ENCODE results near the gene LYSMD4.

LYSMD4 gene

GRCh38 chr15:99726333-99726732, 6.9 kb downstream of the LYSMD4 start:
- DNase-seq (ENCODE audit: low read depth, low spot score), result no peak
- in situ Hi-C loops (cut with HindIII; ENCODE audit: low sequenced_read_pairs), result no loop called here
- TF ChIP-seq CTCF (IDR thresholded peaks at IDR 0.05; ENCODE audit: low read depth, low read length), result no peak
- H3K4me3 ChIP-seq (ENCODE audit: low read depth, low read length), result no peak overlapping the region

DNA sequence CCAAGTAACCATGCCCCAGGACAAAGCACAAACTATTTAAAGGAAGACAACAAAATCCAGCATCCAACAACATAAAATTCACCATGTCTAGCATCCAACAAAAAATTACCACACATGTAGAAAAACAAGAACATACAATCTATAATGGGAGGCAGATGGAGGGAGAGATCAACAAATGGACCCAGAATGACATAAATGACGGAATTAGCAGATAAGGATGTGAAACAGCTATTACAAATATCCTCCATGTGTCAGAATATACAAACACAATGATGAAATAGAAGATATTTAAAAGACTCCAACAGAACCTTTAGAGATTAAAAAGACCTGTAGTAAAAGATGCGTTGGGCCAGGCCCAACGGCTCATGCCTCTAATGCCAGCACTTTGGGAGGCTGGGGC, 10.8 kb downstream of the LYSMD4 start:
- no peak for TF ChIP-seq CTCF (IDR thresholded peaks at IDR 0.05; ENCODE audit: low read depth, low read length)
- H3K4me3 ChIP-seq (ENCODE audit: low read depth, low read length), result no peak overlapping the region
- DNase-seq (ENCODE audit: low read depth, low spot score), result no peak
- in situ Hi-C loops (cut with HindIII; ENCODE audit: low sequenced_read_pairs), result no loop called here

DNA sequence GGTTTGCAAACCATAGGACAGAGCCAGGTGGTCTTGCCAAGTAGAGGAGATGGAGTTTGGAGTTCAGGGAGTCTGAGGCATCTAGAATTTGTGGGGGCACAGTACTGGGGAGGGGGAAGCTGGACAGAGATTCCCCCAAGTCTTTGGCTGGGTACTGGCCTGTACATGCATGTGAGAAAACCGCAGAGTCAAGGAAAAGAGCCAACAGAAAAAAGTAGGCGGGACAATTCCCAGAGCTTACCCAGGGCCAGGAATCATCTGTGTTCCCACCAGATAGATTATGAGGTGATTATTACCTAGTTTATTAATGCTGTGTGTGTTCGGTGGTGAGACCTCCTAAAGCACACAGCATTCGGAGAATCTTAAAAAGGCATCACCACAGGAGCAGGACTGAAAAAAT, 11.3 kb downstream of the LYSMD4 start:
- DNase-seq (ENCODE audit: low read depth, low spot score), result no peak
- H3K4me3 ChIP-seq (ENCODE audit: low read depth, low read length), result no peak overlapping the region
- no peak for TF ChIP-seq CTCF (IDR thresholded peaks at IDR 0.05; ENCODE audit: low read depth, low read length)
- in situ Hi-C loops (cut with HindIII; ENCODE audit: low sequenced_read_pairs), result no loop called here

- in situ Hi-C loops (cut with HindIII; ENCODE audit: low sequenced_read_pairs), result no loop called here
- TF ChIP-seq CTCF (IDR thresholded peaks at IDR 0.05; ENCODE audit: low read depth, low read length), result no peak
Measured at GRCh38 chr15:99721104-99721778, 12.0 kb downstream of the LYSMD4 start.

GRCh38 chr15:99720533-99720932, 12.7 kb downstream of the LYSMD4 start:
- no peak overlapping the region for H3K4me3 ChIP-seq (ENCODE audit: low read depth, low read length)
- DNase-seq (ENCODE audit: low read depth, low spot score), result no peak
- in situ Hi-C loops (cut with HindIII; ENCODE audit: low sequenced_read_pairs), result no loop called here
- no peak for TF ChIP-seq CTCF (IDR thresholded peaks at IDR 0.05; ENCODE audit: low read depth, low read length)

More at GRCh38 chr15:99721104-99721778, 12.0 kb downstream of the LYSMD4 start:
- no peak overlapping the region for H3K4me3 ChIP-seq (ENCODE audit: low read depth, low read length)
- no peak for DNase-seq (ENCODE audit: low read depth, low spot score)

DNA sequence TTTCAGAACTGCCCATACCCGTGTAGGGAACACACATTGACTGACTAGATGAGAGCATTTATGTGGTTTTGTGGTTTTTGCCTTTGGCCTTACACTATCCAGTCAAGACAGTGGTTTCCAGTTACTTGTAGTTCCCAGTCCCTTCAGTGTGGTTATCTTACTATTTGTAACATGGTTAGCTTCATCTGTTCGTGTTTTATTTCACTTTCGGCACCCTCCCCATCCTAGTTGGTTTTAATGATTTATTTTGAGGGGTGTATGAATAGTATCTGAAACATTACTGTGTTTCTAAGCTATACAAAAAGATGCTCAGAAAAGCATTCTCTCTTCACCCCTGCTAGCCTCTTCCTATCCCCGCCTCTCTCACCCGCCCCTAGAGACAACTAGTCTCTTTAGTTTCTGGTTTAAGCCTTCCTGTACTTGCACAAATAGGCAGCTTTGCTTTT, 14.1 kb downstream of the LYSMD4 start:
- peak; percentile 90 for DNase-seq (ENCODE audit: low read depth, low spot score)
- in situ Hi-C loops (cut with HindIII; ENCODE audit: low sequenced_read_pairs), result no loop called here
- no peak overlapping the region for H3K4me3 ChIP-seq (ENCODE audit: low read depth, low read length)
- no peak for TF ChIP-seq CTCF (IDR thresholded peaks at IDR 0.05; ENCODE audit: low read depth, low read length)
